GM12878 (cell line): ENCODE data around the gene LRRC41. TPM values are rescaled to one million over a fixed set of nuclear protein-coding genes. Genes with fewer than 3 reads are reported as not detected.

ENCODE experiments used
- ATAC-seq: fragments of 200-7000 bp; cut with Tn5 transposase; 3 replicates; pipeline ENCODE4 v1.9.1; 2020; ENCODE audit warnings: mild to moderate bottlenecking, moderate library complexity
- BruUV-seq: library from RNA; stranded (reverse); fragments of 400-500 nt; replicated peaks from 2 replicates; lab custom pipeline; 2021; lab: Mats Ljungman, UMichigan
- CTCF ChIA-PET: fragments of 300-600 bp; sonication (Branson Sonifier 250); formaldehyde crosslinking; extraction: SDS; loops from one replicate; lab custom pipeline; 2021; ENCODE audit warnings: inconsistent platforms; lab: Yijun Ruan, JAX
- POLR2A ChIA-PET: fragments of 350-600 bp; formaldehyde crosslinking; extraction: SDS; loops from one replicate; lab custom pipeline; 2021; ENCODE audit warnings: inconsistent platforms; lab: Charles Lee
- RAD21 ChIA-PET: fragments of 300-600 bp; sonication (Branson Sonifier 250); formaldehyde crosslinking; loops from one replicate; lab custom pipeline; 2023; ENCODE audit warnings: antibody characterized with exemption; ENCODE audit not compliant: unreplicated experiment; lab: Charles Lee
- SMC1A ChIA-PET: fragments of 300-600 bp; sonication (Branson Sonifier 250); formaldehyde crosslinking; loops from one replicate; lab custom pipeline; 2023; ENCODE audit not compliant: unreplicated experiment, uncharacterized antibody; lab: Charles Lee
- DNase-seq: peaks from one replicate; pipeline ENCODE4 v3.0.0-alpha.2; 2011; ENCODE audit warnings: low read depth, low spot score
- FAIRE-seq: peaks from 3 replicates; lab custom pipeline; 2011; peaks lifted over from hg19 to GRCh38; lab: Jason Lieb, UNC
- H2AFZ ChIP-seq: 2 replicates; pipeline ENCODE4 v1.6.0; 2011; ENCODE audit warnings: low read depth, low read length, control low read depth; ENCODE audit not compliant: control insufficient read depth
- H3K27ac ChIP-seq: 2 replicates; pipeline ENCODE4 v1.5.1; 2011; ENCODE audit warnings: control low read depth; ENCODE audit not compliant: control insufficient read depth, insufficient read depth
- H3K27me3 ChIP-seq, 2 experiments: replicated peaks in 1 of 2; 2 replicates each; pipeline versions ENCODE4 v1.6.0 to v1.6.1; 2011; ENCODE audit warnings: low read length in 1 of 2; ENCODE audit not compliant: control insufficient read depth in 2 of 2, insufficient read depth in 2 of 2
- H3K36me3 ChIP-seq, 2 experiments: 2 replicates each; pipeline ENCODE4 v1.5.1; 2011; ENCODE audit warnings: low read length in 1 of 2; ENCODE audit not compliant: control insufficient read depth in 2 of 2, insufficient read depth in 2 of 2
- H3K4me1 ChIP-seq: 2 replicates; pipeline ENCODE4 v1.6.1; 2011; ENCODE audit warnings: mild to moderate bottlenecking, low read length, moderate library complexity, mixed read lengths; ENCODE audit not compliant: control insufficient read depth, insufficient read depth
- H3K4me2 ChIP-seq: 2 replicates; pipeline ENCODE4 v1.6.0; 2011; ENCODE audit warnings: control low read depth; ENCODE audit not compliant: control insufficient read depth, insufficient read depth
- H3K4me3 ChIP-seq: fragments of 200-600 bp; sonication (generic); 2 replicates; pipeline ENCODE4 v1.5.1; 2016
- H3K79me2 ChIP-seq: 2 replicates; pipeline ENCODE4 v1.6.0; 2011; ENCODE audit warnings: low read length; ENCODE audit not compliant: control insufficient read depth, insufficient read depth
- H3K9ac ChIP-seq: 2 replicates; pipeline ENCODE4 v1.8.0; 2011; ENCODE audit warnings: low read length, control low read depth, mixed read lengths; ENCODE audit not compliant: control insufficient read depth, insufficient read depth
- H3K9me3 ChIP-seq: replicated peaks from 3 replicates; pipeline ENCODE4 v1.5.1; 2011; ENCODE audit warnings: mild to moderate bottlenecking, low read length; ENCODE audit not compliant: control insufficient read depth, insufficient read depth
- H4K20me1 ChIP-seq: 2 replicates; pipeline ENCODE4 v1.6.0; 2011; ENCODE audit not compliant: control insufficient read depth, insufficient read depth
- FOXK2 ChIP-seq: fragments of 450-650 bp; IDR thresholded peaks from 2 replicates; pipeline ENCODE4 v1.6.1; 2017; ENCODE audit warnings: mild to moderate bottlenecking, moderate library complexity
- GATAD2B ChIP-seq: fragments of 450-650 bp; conservative IDR thresholded peaks from 2 replicates; pipeline ENCODE4 v1.6.1; 2017; ENCODE audit warnings: low read depth, mild to moderate bottlenecking, moderate library complexity
- IRF3 ChIP-seq: fragments of 450-650 bp; IDR thresholded peaks from 2 replicates; pipeline ENCODE4 v1.6.1; 2014; ENCODE audit warnings: mild to moderate bottlenecking
- KLF5 ChIP-seq: fragments of 450-650 bp; IDR thresholded peaks from 2 replicates; pipeline ENCODE4 v1.6.1; 2014; ENCODE audit warnings: mild to moderate bottlenecking; ENCODE audit not compliant: partially characterized antibody
- NR2C2 ChIP-seq: IDR thresholded peaks from 2 replicates; pipeline ENCODE4 v1.6.1; 2011; ENCODE audit warnings: borderline replicate concordance, low read depth; ENCODE audit not compliant: control insufficient read depth, insufficient read length
- POLR2A ChIP-seq: IDR thresholded peaks from 2 replicates; pipeline ENCODE4 v1.6.1; 2011; ENCODE audit warnings: low read depth, mild to moderate bottlenecking, low read length
- RCOR1 ChIP-seq: conservative IDR thresholded peaks from 2 replicates; pipeline ENCODE4 v1.6.1; 2012; ENCODE audit warnings: low read depth, low read length, improper control_type of control experiment
- SMC3 ChIP-seq: IDR thresholded peaks from 2 replicates; pipeline ENCODE4 v1.6.1; 2011; ENCODE audit warnings: low read length, improper control_type of control experiment, borderline replicate concordance
- SPI1 ChIP-seq: IDR thresholded peaks from 2 replicates; pipeline ENCODE4 v1.6.1; 2011; ENCODE audit warnings: low read depth, mild to moderate bottlenecking, low read length, moderate library complexity, borderline replicate concordance; ENCODE audit not compliant: insufficient read depth
- ZNF274 ChIP-seq: IDR thresholded peaks from one replicate; pipeline ENCODE4 v1.8.0; 2011; ENCODE audit not compliant: insufficient read length, insufficient read depth
- ZNF622 ChIP-seq: fragments of 450-650 bp; IDR thresholded peaks from 2 replicates; pipeline ENCODE4 v1.6.1; 2017; ENCODE audit warnings: mild to moderate bottlenecking, inconsistent platforms
- WGBS: methylation state at CpG from one replicate; pipeline ENCODE4 v1.1.6; 2016; ENCODE audit warnings: low lambda C conversion rate; ENCODE audit not compliant: insufficient replicate concordance, insufficient coverage; ENCODE audit errors: missing lambda C conversion rate; 5-methylcytosine and 5-hydroxymethylcytosine counted together
- in situ Hi-C: fragments of 300-500 bp; cut with MboI; formaldehyde crosslinking; loops from 9 replicates; pipeline ENCODE4 v1.14.3; 2018; ENCODE audit warnings: mixed read lengths
- intact Hi-C: fragments of 100-400 bp; cut with micrococcal nuclease; formaldehyde crosslinking; loops from one replicate; pipeline ENCODE4 v1.14.2; 2022; ENCODE audit not compliant: unreplicated experiment
- polyA plus RNA-seq, 11 experiments: library from polyadenylated mRNA; depleted of rRNA in 4 of 11; unstranded in 6 of 11; stranded (reverse) in 5 of 11; fragments of >200 nt; fragmentation: Nextera tagmentation in 4 of 11; fragmentation: Illumina TruSeq in 1 of 11; extraction: Ambion mirVana in 4 of 11; extraction: Trizol in 1 of 11; gene quantifications; 1 replicate in 1 of 11; 2 replicates in 10 of 11; pipeline versions ENCODE4 v1.2.1 to v1.2.3, GENCODE V29; 2011 to 2016; ENCODE audit warnings: inconsistent platforms in 2 of 11, missing spikeins in 2 of 11, low read depth in 1 of 11
- total RNA-seq, 4 experiments: library from RNA; depleted of rRNA in 3 of 4; stranded (reverse); fragments of >200 nt in 3 of 4; fragmentation: Illumina TruSeq in 1 of 4; extraction: Trizol in 1 of 4; gene quantifications; 2 replicates each; pipeline versions ENCODE4 v1.2.1 to v1.2.3, GENCODE V29; 2013 to 2021

LRRC41 gene
- total and polyA plus RNA-seq, 10 of the 15 experiments (the other 5 are each of a cell fraction or from before 2014, with no cell fraction given), result 12.0 to 79.9 (median 48.5) TPM

- DNase-seq (no peak), ATAC-seq (no peak), FAIRE-seq (no peak)
- no peak overlapping the region for H2AFZ ChIP-seq
- H3K4me3 ChIP-seq, result no peak overlapping the region
- intact Hi-C loops, result no loop called here
- H4K20me1 ChIP-seq, result no peaks in the 10 kb centered on the region
- H3K4me2 ChIP-seq, result no peak overlapping the region
- no peak overlapping the region for H3K9ac ChIP-seq
- H3K4me1 ChIP-seq, result no peaks in the 10 kb centered on the region
- WGBS, result 100% methylated on average over 2 of the region's 2 CpGs
- CTCF ChIA-PET, result no interaction called here
- TF ChIP-seq SMC3 (no peak), POLR2A (no peak), SPI1 (no peak), ZNF274 (no peak), IRF3 (no peak), RCOR1 (no peak), FOXK2 (no peak), ZNF622 (no peak), GATAD2B (no peak), KLF5 (no peak), NR2C2 (no peak)
- TF ChIP-seq, all 136 proteins: peak for 0
- H3K36me3 ChIP-seq, result peaks cover 18 to 30% of the 10 kb centered on the region in 2 experiments
- RAD21 ChIA-PET, result no interaction called here
- no TSS peak for BruUV-seq
- POLR2A ChIA-PET, result interaction anchor here (0.6 to 1.0 kb wide), 2 partner anchors 13 to 16 kb away, joined by 7 to 9 read pairs; no protein-coding TSS in a partner anchor
- in situ Hi-C loops, result no loop called here
- SMC1A ChIA-PET, result no interaction called here
- H3K27ac ChIP-seq, result no peak overlapping the region
- H3K79me2 ChIP-seq, result no peaks in the 10 kb centered on the region
- no peaks in the 10 kb centered on the region for H3K27me3 ChIP-seq
- H3K9me3 ChIP-seq, result no peaks in the 10 kb centered on the region
These were observed 46.9 kb downstream of the LRRC41 start for GRCh38 chr1:46256523-46256922.
